HT-29 (cell line): ENCODE data around the gene HIBADH. TPM values are rescaled to one million over a fixed set of nuclear protein-coding genes. Genes with fewer than 3 reads are reported as not detected.
"Not testable (repeated sequence)": the region's sequence is repeated elsewhere in the genome, so short reads cannot be mapped to it uniquely, and the experiment has no call there.

Source experiments
- DNase-seq: peaks from one replicate; pipeline ENCODE4 v3.0.0-alpha.2; 2015; ENCODE audit warnings: low spot score
- total RNA-seq: library from RNA; depleted of rRNA; stranded (reverse); fragments of >200 nt; shearing (Covaris generic); gene quantifications from 2 replicates; pipeline ENCODE4 v1.2.3, GENCODE V29; 2014

HIBADH gene
- total RNA-seq, 1 experiment from 2014 or later = 39.5 TPM

GRCh38 chr7:27602766-27603165 is 59.9 kb downstream of the HIBADH start:
- DNase-seq = no peak

- no peak for DNase-seq
These were observed 61.5 kb downstream of the HIBADH start for GRCh38 chr7:27601217-27601616.

- DNase-seq = no peak
These were observed 62.4 kb downstream of the HIBADH start for GRCh38 chr7:27600247-27600646.

- no peak for DNase-seq
These were observed 67.7 kb downstream of the HIBADH start for GRCh38 chr7:27595009-27595408.

GRCh38 chr7:27593226-27593625 is 69.5 kb downstream of the HIBADH start:
- DNase-seq = no peak

- DNase-seq = no peak
These were observed 72.3 kb downstream of the HIBADH start for GRCh38 chr7:27590416-27590815.

- no peak for DNase-seq
These were observed 75.3 kb downstream of the HIBADH start for GRCh38 chr7:27587429-27587828.

- DNase-seq = peak; percentile 57
These were observed 75.9 kb downstream of the HIBADH start for GRCh38 chr7:27586825-27587224.

- no peak for DNase-seq
These were observed 76.8 kb downstream of the HIBADH start for GRCh38 chr7:27585781-27586447.

GRCh38 chr7:27581906-27582305 is 80.8 kb downstream of the HIBADH start:
- no peak for DNase-seq

GRCh38 chr7:27581119-27581518 is 81.6 kb downstream of the HIBADH start:
- DNase-seq = no peak

DNA sequence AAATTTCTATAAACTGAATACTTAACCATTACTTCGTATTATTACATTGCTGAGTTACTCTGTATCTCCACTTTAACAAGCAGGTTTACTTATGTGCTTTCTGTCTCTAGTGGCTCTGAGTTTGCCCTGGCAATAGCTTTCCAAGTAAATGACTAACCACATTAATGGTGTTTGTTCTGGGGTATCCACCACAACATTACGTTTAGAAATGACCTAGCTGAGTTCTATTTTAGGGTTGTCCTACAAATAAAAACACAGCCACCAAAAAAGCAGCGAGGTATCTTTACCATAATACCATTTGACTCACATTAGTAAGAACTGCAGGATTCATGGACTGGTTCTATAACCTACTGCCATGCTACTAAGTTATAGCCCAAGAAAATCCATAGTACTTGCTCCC is 83.1 kb downstream of the HIBADH start:
- DNase-seq = no peak

DNA sequence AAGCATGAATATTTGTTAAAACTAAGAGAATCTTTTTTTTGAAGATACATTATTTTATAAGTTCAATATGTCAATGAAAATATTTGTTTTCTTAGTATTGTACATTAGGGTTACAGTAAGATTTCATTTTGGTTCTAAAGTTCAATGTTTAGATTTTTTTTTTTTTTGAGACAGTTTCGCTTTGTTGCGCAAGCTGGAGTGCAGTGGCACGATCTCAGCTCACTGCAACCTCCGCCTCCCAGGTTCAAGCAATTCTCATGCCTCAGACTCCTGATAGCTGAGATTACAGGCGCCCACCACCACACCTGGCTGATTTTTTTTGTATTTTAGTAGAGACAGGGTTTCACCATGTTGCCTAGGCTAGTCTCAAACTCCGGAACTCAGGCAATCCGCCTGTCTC is 84.5 kb downstream of the HIBADH start:
- not testable (repeated sequence) for DNase-seq

DNA sequence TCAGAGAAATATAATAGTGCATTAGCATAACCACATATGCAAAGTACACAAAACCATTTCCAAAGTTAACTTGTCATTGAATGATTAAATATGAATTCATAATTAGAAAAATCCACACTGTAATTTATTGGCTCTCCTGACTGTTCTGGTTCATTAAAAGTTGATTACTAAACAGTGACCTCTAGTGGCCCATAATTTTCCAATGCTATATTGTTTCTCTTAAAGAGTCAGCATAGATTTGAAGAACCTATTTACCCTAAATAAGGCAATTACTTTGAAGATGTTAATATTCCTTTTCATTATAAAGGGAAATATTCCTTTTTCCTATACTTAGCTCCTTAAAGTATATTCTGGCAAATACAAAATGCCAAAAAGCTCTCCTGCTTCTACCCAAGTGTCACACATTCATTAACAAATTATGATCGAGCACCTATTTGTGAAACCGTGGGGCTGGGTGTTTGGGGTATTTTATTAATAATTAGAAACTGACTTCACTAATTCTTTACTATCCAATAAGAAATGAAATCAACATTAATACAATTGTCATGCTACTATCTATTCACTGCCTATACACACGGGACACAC is 86.2 kb downstream of the HIBADH start:
- DNase-seq = peak; percentile 89

DNA sequence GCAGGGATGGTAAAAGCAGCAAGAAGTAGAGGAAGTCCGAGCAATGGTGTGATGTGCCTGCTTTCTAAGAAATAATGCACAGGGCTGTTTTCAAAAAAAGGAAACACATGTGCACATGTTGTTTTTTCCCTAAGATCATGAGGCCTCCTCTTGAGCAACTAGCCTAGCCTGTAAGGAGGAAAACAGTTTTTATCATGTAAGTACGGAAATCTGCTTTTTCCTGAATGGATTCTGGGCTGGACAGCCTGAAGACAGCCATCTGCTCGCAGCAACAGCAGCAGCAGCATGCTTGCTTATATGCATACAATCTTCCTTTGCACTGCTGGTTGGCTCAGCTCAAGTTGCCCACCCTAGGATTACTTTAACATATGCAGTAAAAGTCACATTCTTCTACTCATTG is 87.1 kb downstream of the HIBADH start:
- DNase-seq = no peak

DNA sequence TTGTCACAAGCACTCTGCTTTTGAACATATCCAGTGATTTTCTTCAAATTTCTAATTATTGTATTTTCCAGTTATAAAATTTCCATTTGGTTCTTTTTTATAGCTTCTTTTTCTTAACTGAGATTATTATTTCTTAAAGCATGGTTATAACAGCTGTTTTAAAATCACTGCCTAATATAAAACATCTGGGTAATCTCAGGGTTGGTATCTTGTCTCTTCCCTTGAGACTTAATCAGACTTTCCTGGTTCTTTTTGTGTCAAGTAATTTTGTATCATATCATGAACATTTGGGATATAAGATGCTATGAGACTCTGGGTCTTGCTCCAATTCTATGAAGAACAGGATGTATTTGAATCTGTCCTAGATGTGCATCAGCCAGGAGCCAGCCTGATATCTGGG is 93.6 kb downstream of the HIBADH start:
- no peak for DNase-seq

GRCh38 chr7:27567266-27567665 is 95.4 kb downstream of the HIBADH start:
- DNase-seq = no peak

GRCh38 chr7:27564881-27565482 is 97.7 kb downstream of the HIBADH start:
- DNase-seq = no peak

GRCh38 chr7:27560706-27561235 is 101.9 kb downstream of the HIBADH start:
- no peak for DNase-seq

GRCh38 chr7:27555670-27556069 is 107.0 kb downstream of the HIBADH start:
- no peak for DNase-seq

DNA sequence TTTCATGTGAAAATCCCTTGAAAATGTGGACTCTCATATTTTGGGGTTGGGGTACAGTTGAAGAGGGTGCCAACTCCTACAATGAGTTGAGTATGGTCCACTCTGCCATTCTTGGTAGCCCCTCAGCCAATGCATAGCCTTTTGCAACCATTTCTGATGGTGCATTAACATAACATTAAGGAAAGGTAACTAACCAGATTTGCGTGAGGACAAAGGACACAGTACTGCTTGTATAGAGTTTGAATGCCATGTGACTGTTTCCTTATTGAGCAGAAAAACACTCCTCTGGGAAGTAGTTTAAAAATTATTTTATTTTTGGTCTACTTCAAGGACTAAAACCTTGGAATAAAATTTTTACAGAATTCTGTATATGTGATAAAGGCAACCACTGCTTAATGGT is 107.9 kb downstream of the HIBADH start:
- no peak for DNase-seq

- DNase-seq = no peak
These were observed 109.4 kb downstream of the HIBADH start for GRCh38 chr7:27553273-27553672.

GRCh38 chr7:27551803-27552400 is 110.8 kb downstream of the HIBADH start:
- no peak for DNase-seq
